A549 (cell line): ENCODE data around the gene OR8S1. TPM values are rescaled to one million over a fixed set of nuclear protein-coding genes. Genes with fewer than 3 reads are reported as not detected.
"Not testable (repeated sequence)": the region's sequence is repeated elsewhere in the genome, so short reads cannot be mapped to it uniquely, and the experiment has no call there.

Experiments
- ATAC-seq, 2 experiments: fragments of 200-7000 bp in 1 of 2; fragments of >200 bp in 1 of 2; cut with Nextera tagmentation in 1 of 2; cut with Tn5 transposase in 1 of 2; 3 replicates each; pipeline versions ENCODE4 v1.8.0 to v1.9.1; 2018 to 2020; ENCODE audit warnings: mild to moderate bottlenecking in 1 of 2, moderate library complexity in 1 of 2
- CTCF ChIA-PET: fragments of 300-600 bp; sonication (Branson Sonifier 250); formaldehyde crosslinking; extraction: SDS; loops from one replicate; lab custom pipeline; 2021; ENCODE audit warnings: antibody characterized with exemption, inconsistent platforms; lab: Yijun Ruan, JAX
- POLR2A ChIA-PET: fragments of 350-600 bp; formaldehyde crosslinking; extraction: SDS; loops from one replicate; lab custom pipeline; 2021; ENCODE audit warnings: antibody characterized with exemption, inconsistent platforms; lab: Yijun Ruan, JAX
- DNase-seq, 2 experiments: peaks; one replicate each; pipeline versions ENCODE4 v3.0.0 to v3.0.0-alpha.2; 2011 to 2016; ENCODE audit warnings: low read depth in 1 of 2, low spot score in 1 of 2
- FAIRE-seq: peaks from 2 replicates; lab custom pipeline; 2011; peaks lifted over from hg19 to GRCh38; lab: Jason Lieb, UNC
- H3K27ac ChIP-seq, 2 experiments: fragments of >200 bp; sonication (Bioruptor Twin); formaldehyde crosslinking; 3 replicates each; pipeline ENCODE4 v1.5.1; 2016 to 2017
- H3K4me1 ChIP-seq: fragments of >200 bp; sonication (Bioruptor Twin); formaldehyde crosslinking; 3 replicates; pipeline ENCODE4 v1.6.1; 2016
- H3K4me2 ChIP-seq: fragments of >200 bp; sonication (Bioruptor Twin); formaldehyde crosslinking; 3 replicates; pipeline ENCODE4 v1.6.1; 2016
- H3K4me3 ChIP-seq: fragments of >200 bp; sonication (Bioruptor Twin); formaldehyde crosslinking; 3 replicates; pipeline ENCODE4 v1.5.1; 2016
- H3K9me3 ChIP-seq: fragments of >200 bp; sonication (Bioruptor Twin); formaldehyde crosslinking; 3 replicates; pipeline ENCODE4 v1.6.1; 2016
- BHLHE40 ChIP-seq: IDR thresholded peaks from 2 replicates; pipeline ENCODE4 v1.6.1; 2012; ENCODE audit warnings: low read depth, low read length, inconsistent platforms
- EHMT2 ChIP-seq: fragments of 200-600 bp; sonication (generic); IDR thresholded peaks from 2 replicates; pipeline ENCODE4 v1.6.1; 2016; ENCODE audit warnings: antibody characterized with exemption, low read depth, mild to moderate bottlenecking, moderate library complexity
- EP300 ChIP-seq, 2 experiments: fragments of >200 bp; sonication (Bioruptor Twin); formaldehyde crosslinking; IDR thresholded peaks; 2 replicates in 1 of 2; 3 replicates in 1 of 2; pipeline ENCODE4 v1.6.1; 2016 to 2017
- ESRRA ChIP-seq: fragments of 150-350 bp; IDR thresholded peaks from 2 replicates; pipeline ENCODE4 v1.6.1; 2014; ENCODE audit warnings: mild to moderate bottlenecking, low read length, borderline replicate concordance
- FOXS1 ChIP-seq: fragments of 250-450 bp; sonication (Bioruptor Pico); IDR thresholded peaks from 2 replicates; pipeline ENCODE4 v1.5.0; 2020; ENCODE audit warnings: mild to moderate bottlenecking, moderate library complexity
- HDAC2 ChIP-seq: fragments of 200-600 bp; sonication (generic); IDR thresholded peaks from 2 replicates; pipeline ENCODE4 v1.6.1; 2016
- JUNB ChIP-seq: fragments of >200 bp; sonication (Bioruptor Twin); formaldehyde crosslinking; IDR thresholded peaks from 2 replicates; pipeline ENCODE4 v1.6.1; 2016
- KDM1A ChIP-seq: fragments of 200-600 bp; sonication (generic); IDR thresholded peaks from 2 replicates; pipeline ENCODE4 v1.6.1; 2016; ENCODE audit warnings: low read depth, mild to moderate bottlenecking
- KDM5A ChIP-seq: fragments of 200-600 bp; sonication (generic); IDR thresholded peaks from 2 replicates; pipeline ENCODE4 v1.6.1; 2016; ENCODE audit warnings: antibody characterized with exemption, mild to moderate bottlenecking
- MAFK ChIP-seq: fragments of 450-650 bp; IDR thresholded peaks from 2 replicates; pipeline ENCODE4 v1.6.1; 2014; ENCODE audit not compliant: partially characterized antibody
- MYC ChIP-seq: IDR thresholded peaks from 2 replicates; pipeline ENCODE4 v1.6.1; 2012; ENCODE audit warnings: mild to moderate bottlenecking, inconsistent platforms, low read length, improper control_type of control experiment, borderline replicate concordance
- NFE2L2 ChIP-seq: fragments of 150-350 bp; conservative IDR thresholded peaks from 2 replicates; pipeline ENCODE4 v1.6.1; 2014; ENCODE audit warnings: low read length
- NR3C1 ChIP-seq: fragments of >200 bp; sonication (Bioruptor Twin); formaldehyde crosslinking; IDR thresholded peaks from 3 replicates; pipeline ENCODE4 v1.6.1; 2017
- POLR2A ChIP-seq: IDR thresholded peaks from 2 replicates; pipeline ENCODE4 v1.6.1; 2012; ENCODE audit warnings: mild to moderate bottlenecking, low read length
- RCOR1 ChIP-seq: fragments of 150-350 bp; IDR thresholded peaks from 2 replicates; pipeline ENCODE4 v1.6.1; 2014; ENCODE audit warnings: antibody characterized with exemption, low read length, low read depth
- RNF2 ChIP-seq: fragments of 200-600 bp; sonication (generic); IDR thresholded peaks from 2 replicates; pipeline ENCODE4 v1.6.1; 2016; ENCODE audit warnings: low read depth, mild to moderate bottlenecking, antibody characterized with exemption, moderate library complexity, borderline replicate concordance
- ZFP36 ChIP-seq: fragments of 450-650 bp; IDR thresholded peaks from 2 replicates; pipeline ENCODE4 v1.6.1; 2014; ENCODE audit warnings: borderline replicate concordance; ENCODE audit not compliant: partially characterized antibody
- WGBS: methylation state at CpG from one replicate; pipeline ENCODE4 v1.1.6; 2017; ENCODE audit errors: missing lambda C conversion rate; 5-methylcytosine and 5-hydroxymethylcytosine counted together
- polyA plus RNA-seq, 4 experiments: library from polyadenylated mRNA; depleted of rRNA in 3 of 4; stranded (reverse); fragments of >200 nt; fragmentation: RNase III in 1 of 4; extraction: RNeasy Plus Mini Kit Qiagen cat#74134 plus additional on column Dnase treatment in 1 of 4; gene quantifications; 2 replicates in 3 of 4; 3 replicates in 1 of 4; pipeline ENCODE4 v1.2.3, GENCODE V29; 2011 to 2017
- TF ChIP-seq, protein P1 (sequence below): IDR thresholded peaks from 2 replicates; pipeline ENCODE4 v1.6.1; 2012
- TF ChIP-seq, protein P2 (sequence below): IDR thresholded peaks from 2 replicates; pipeline ENCODE4 v1.6.1; 2012

OR8S1 gene
- polyA plus RNA-seq, 2 of the 4 experiments (the other 2 are of a cell fraction), result not detected

DNA sequence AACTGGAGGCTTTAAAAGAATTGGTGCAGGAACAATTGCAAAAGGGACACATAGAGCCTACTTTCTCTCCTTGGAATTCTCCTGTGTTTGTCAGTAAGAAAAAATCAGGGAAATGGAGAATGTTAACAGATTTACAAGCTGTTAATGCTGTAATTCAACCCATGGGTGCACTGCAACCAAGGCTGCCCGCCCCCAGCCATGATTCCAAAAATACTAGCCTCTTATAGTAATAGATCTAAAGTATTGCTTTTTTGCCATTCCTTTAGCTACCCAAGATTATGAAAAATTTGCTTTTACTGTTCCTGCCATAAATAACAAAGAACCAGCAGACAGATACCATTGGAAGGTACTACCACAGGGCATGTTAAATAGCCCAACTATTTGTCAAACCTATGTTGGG lies 15.3 kb upstream of the OR8S1 start:
- no peak for DNase-seq
- no peaks in the 10 kb centered on the region for H3K4me1 ChIP-seq
- no peak overlapping the region for H3K4me3 ChIP-seq
- H3K27ac ChIP-seq, result no peak overlapping the region
- ChIA-PET CTCF (interaction anchor here (1.2 kb wide), 1 partner anchor 54 kb away, joined by 3 read pairs; no protein-coding TSS in a partner anchor), POLR2A (no interaction called here)
- ATAC-seq, result no peak
- no peak overlapping the region for H3K4me2 ChIP-seq
- FAIRE-seq, result no peak
- no peaks in the 10 kb centered on the region for H3K9me3 ChIP-seq
- 0% methylated on average over 1 of the region's 1 CpG for WGBS
- TF ChIP-seq HDAC2 (no peak), ZFP36 (no peak), KDM5A (no peak), KDM1A (no peak), MAFK (no peak), FOXS1 (CRISPR knock-in tag) (no peak), JUNB (no peak), EHMT2 (no peak), MYC (no peak), RNF2 (no peak), RCOR1 (no peak), POLR2A (no peak), NR3C1 (no peak), NFE2L2 (no peak), BHLHE40 (no peak)
- TF ChIP-seq, protein P1, sequence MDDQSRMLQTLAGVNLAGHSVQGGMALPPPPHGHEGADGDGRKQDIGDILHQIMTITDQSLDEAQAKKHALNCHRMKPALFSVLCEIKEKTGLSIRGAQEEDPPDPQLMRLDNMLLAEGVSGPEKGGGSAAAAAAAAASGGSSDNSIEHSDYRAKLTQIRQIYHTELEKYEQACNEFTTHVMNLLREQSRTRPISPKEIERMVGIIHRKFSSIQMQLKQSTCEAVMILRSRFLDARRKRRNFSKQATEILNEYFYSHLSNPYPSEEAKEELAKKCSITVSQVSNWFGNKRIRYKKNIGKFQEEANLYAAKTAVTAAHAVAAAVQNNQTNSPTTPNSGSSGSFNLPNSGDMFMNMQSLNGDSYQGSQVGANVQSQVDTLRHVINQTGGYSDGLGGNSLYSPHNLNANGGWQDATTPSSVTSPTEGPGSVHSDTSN, result no peak
- TF ChIP-seq, protein P2, sequence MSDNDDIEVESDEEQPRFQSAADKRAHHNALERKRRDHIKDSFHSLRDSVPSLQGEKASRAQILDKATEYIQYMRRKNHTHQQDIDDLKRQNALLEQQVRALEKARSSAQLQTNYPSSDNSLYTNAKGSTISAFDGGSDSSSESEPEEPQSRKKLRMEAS, result no peak

DNA sequence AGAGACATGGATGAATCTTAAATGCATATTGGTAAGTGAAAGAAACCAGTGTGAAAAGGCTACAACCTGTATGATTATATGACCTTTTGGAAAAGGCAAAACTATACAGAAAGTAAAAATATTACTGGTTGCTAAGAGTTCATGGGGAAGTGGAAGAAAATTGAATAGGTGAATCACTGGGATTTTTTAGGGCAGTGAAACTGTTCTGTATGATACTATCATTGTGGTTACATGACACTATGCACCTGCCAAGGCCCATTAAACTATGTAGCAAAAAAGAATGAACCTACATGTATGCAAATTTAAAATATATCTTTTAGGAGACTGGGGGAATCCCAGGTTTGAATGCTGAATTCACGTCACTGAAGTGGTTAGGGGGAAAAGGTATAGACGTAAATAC lies 12.6 kb upstream of the OR8S1 start:
- Histone ChIP-seq H3K4me2 (no peak overlapping the region), H3K4me1 (no peaks in the 10 kb centered on the region), H3K9me3 (no peaks in the 10 kb centered on the region), H3K4me3 (no peak overlapping the region), H3K27ac (no peak overlapping the region)
- ChIA-PET POLR2A (no interaction called here), CTCF (no interaction called here)
- ATAC-seq, result no peak
- WGBS, result 20% methylated on average over 2 of the region's 2 CpGs
- no peak for TF ChIP-seq ESRRA
- no peak for DNase-seq
- FAIRE-seq, result no peak

- no peak overlapping the region for H3K4me3 ChIP-seq
- CTCF ChIA-PET, result no interaction called here
- TF ChIP-seq EP300 (IDR thresholded peaks at IDR 0.05) (no peak), MAFK (peak; percentile 52)
- no peak for FAIRE-seq
- DNase-seq, result no peak
- no peak for ATAC-seq
- WGBS, result 40% methylated on average over 1 of the region's 1 CpG
- no peak overlapping the region for H3K27ac ChIP-seq
- no peaks in the 10 kb centered on the region for H3K9me3 ChIP-seq
- H3K4me2 ChIP-seq, result no peak overlapping the region
- POLR2A ChIA-PET, result no interaction called here
- no peaks in the 10 kb centered on the region for H3K4me1 ChIP-seq
Observed at GRCh38 chr12:48514728-48515127, 10.7 kb upstream of the OR8S1 start.

- H3K27ac ChIP-seq, POLR2A ChIA-PET, H3K4me3 ChIP-seq, ATAC-seq, H3K4me2 ChIP-seq, DNase-seq, CTCF ChIA-PET, H3K9me3 ChIP-seq, FAIRE-seq, H3K4me1 ChIP-seq: not testable (repeated sequence)
- no CpG with 5 or more reads among the region's 24 CpGs for WGBS
Observed at GRCh38 chr12:48520381-48520780, 5.1 kb upstream of the OR8S1 start.
